Spleen (tissue), 7 donors: ENCODE measurements around the gene WHAMM.
"Not testable (repeated sequence)": the region's sequence is repeated elsewhere in the genome, so short reads cannot be mapped to it uniquely, and the experiment has no call there.

ENCODE experiments used
- CTCF ChIP-seq, 11 experiments: fragments of 200-600 bp in 7 of 11; fragments of 450-650 bp in 4 of 11; sonication (generic) in 4 of 11; IDR thresholded peaks in 8 of 11; conservative IDR thresholded peaks in 3 of 11; 1 replicate in 7 of 11; 2 replicates in 4 of 11; pipeline versions ENCODE4 v1.4.0 to v1.8.0; 2016 to 2021; ENCODE audit warnings: antibody characterized with exemption in 11 of 11, inconsistent platforms in 4 of 11, mild to moderate bottlenecking in 1 of 11
- POLR2A ChIP-seq, 3 donors: fragments of 450-650 bp; IDR thresholded peaks; one replicate each; pipeline ENCODE4 v1.5.1; 2017; ENCODE audit warnings: antibody characterized with exemption in 3 of 3, mild to moderate bottlenecking in 1 of 3
- donor health status: DM: no; HTN: no; CAD: no; lungs with moderate emphysema.
- donor health status: DM: no; HTN: no; CAD: no.
- donor health status: DM: no; HTN: no; CAD: no.

- not testable (repeated sequence) for TF ChIP-seq CTCF (IDR thresholded peaks at IDR 0.05 in 8 of 11, conservative IDR thresholded peaks at IDR 0.05 in 3 of 11); POLR2A (IDR thresholded peaks at IDR 0.05)
Measured at GRCh38 chr15:82766201-82766600, 43.2 kb upstream of the WHAMM start.
